Measurements from ENCODE around the gene TRNP1.

The TRNP1 gene

GRCh38 chr1:27049607-27050006 is 56.1 kb downstream of the TRNP1 start:
- TF ChIP-seq NFIC (IDR thresholded peaks at IDR 0.05): no peak
- TF ChIP-seq EP300 (IDR thresholded peaks at IDR 0.05; ENCODE audit: borderline replicate concordance): no peak
- TF ChIP-seq USF1 (IDR thresholded peaks at IDR 0.05): peak; percentile 56
- no peak for TF ChIP-seq CEBPB (IDR thresholded peaks at IDR 0.05)
- TF ChIP-seq TCF12 (IDR thresholded peaks at IDR 0.05; ENCODE audit: low read depth): no peak
- TF ChIP-seq CREB1 (IDR thresholded peaks at IDR 0.05; ENCODE audit: low read depth): no peak
- no peak for TF ChIP-seq TAF1 (IDR thresholded peaks at IDR 0.05; ENCODE audit: low read depth)
- TF ChIP-seq MAX (IDR thresholded peaks at IDR 0.05): peak; percentile 93
- TF ChIP-seq EGR1 (IDR thresholded peaks at IDR 0.05): no peak
- no peak for TF ChIP-seq REST (IDR thresholded peaks at IDR 0.05; ENCODE audit: low read depth)
- TF ChIP-seq FOXM1 (IDR thresholded peaks at IDR 0.05; ENCODE audit: borderline replicate concordance, low read depth): no peak
- no peak for TF ChIP-seq ZBTB7A (IDR thresholded peaks at IDR 0.05; ENCODE audit: low read depth)
- TF ChIP-seq TEAD4 (IDR thresholded peaks at IDR 0.05): no peak
- TF ChIP-seq RAD21 (IDR thresholded peaks at IDR 0.05; ENCODE audit: low read depth): no peak
- TF ChIP-seq YY1 (IDR thresholded peaks at IDR 0.05; ENCODE audit: low read depth): peak; percentile 89

Data from Ishikawa (cell line).